OCI-LY7 (cell line): ENCODE data around the gene YBX2. TPM values are rescaled to one million over a fixed set of nuclear protein-coding genes. Genes with fewer than 3 reads are reported as not detected.
A peak's percentile ranks its signal among the peaks of the same experiment; 100 is the strongest.

Source experiments
- BruUV-seq: library from RNA; stranded (reverse); fragments of 400-500 nt; replicated peaks from 2 replicates; lab custom pipeline; 2021; lab: Mats Ljungman, UMichigan
- CTCF ChIA-PET: fragments of 300-600 bp; sonication (Branson Sonifier 250); formaldehyde crosslinking; loops from one replicate; lab custom pipeline; 2022; ENCODE audit warnings: antibody characterized with exemption; ENCODE audit not compliant: unreplicated experiment; lab: Charles Lee
- POLR2A ChIA-PET: fragments of 300-600 bp; sonication (Branson Sonifier 250); formaldehyde crosslinking; loops from one replicate; lab custom pipeline; 2022; ENCODE audit warnings: antibody characterized with exemption; lab: Charles Lee
- DNase-seq: peaks from one replicate; pipeline ENCODE4 v3.0.0-alpha.2; 2015; ENCODE audit warnings: low spot score
- H2AFZ ChIP-seq: fragments of 200-600 bp; sonication (generic), shearing (Covaris generic); 2 replicates; pipeline ENCODE4 v1.6.1; 2014; ENCODE audit warnings: mild to moderate bottlenecking, antibody characterized with exemption, low read length, moderate library complexity
- H3K27ac ChIP-seq: fragments of 200-600 bp; sonication (generic); 2 replicates; pipeline ENCODE4 v1.5.1; 2014; ENCODE audit warnings: mixed run types, low read depth, mild to moderate bottlenecking, moderate library complexity, low read length, inconsistent platforms; ENCODE audit not compliant: poor library complexity, severe bottlenecking
- H3K36me3 ChIP-seq: fragments of 200-600 bp; sonication (generic); 2 replicates; pipeline ENCODE4 v1.6.1; 2014; ENCODE audit warnings: mild to moderate bottlenecking, antibody characterized with exemption, low read length, moderate library complexity, mixed read lengths; ENCODE audit not compliant: insufficient read depth
- H3K4me1 ChIP-seq: fragments of 200-600 bp; sonication (generic); 2 replicates; pipeline ENCODE4 v1.5.1; 2014; ENCODE audit warnings: mild to moderate bottlenecking, low read length; ENCODE audit not compliant: insufficient read depth, poor library complexity, severe bottlenecking
- H3K4me2 ChIP-seq: fragments of 200-600 bp; sonication (generic); 2 replicates; pipeline ENCODE4 v1.6.1; 2014; ENCODE audit warnings: mild to moderate bottlenecking, low read length
- H3K4me3 ChIP-seq: fragments of 200-600 bp; sonication (generic); 2 replicates; pipeline ENCODE4 v1.5.1; 2014; ENCODE audit warnings: mild to moderate bottlenecking, low read depth, low read length; ENCODE audit not compliant: poor library complexity, severe bottlenecking
- H3K79me2 ChIP-seq: fragments of 200-600 bp; sonication (generic); 2 replicates; pipeline ENCODE4 v1.6.1; 2016; ENCODE audit warnings: low read depth, mild to moderate bottlenecking, low read length, moderate library complexity, mixed read lengths; ENCODE audit not compliant: insufficient read depth
- H3K9me2 ChIP-seq: fragments of 200-600 bp; sonication (generic); 2 replicates; pipeline ENCODE4 v1.6.1; 2016; ENCODE audit warnings: mild to moderate bottlenecking, low read length, mixed read lengths; ENCODE audit not compliant: insufficient read depth
- H3K9me3 ChIP-seq: fragments of 200-600 bp; sonication (generic); 2 replicates; pipeline ENCODE4 v1.6.1; 2014; ENCODE audit warnings: mild to moderate bottlenecking, mixed run types, low read length, mixed read lengths
- H4K20me1 ChIP-seq: fragments of 200-600 bp; sonication (generic); 2 replicates; pipeline ENCODE4 v1.6.1; 2014; ENCODE audit warnings: mild to moderate bottlenecking, antibody characterized with exemption, low read length, moderate library complexity, mixed read lengths; ENCODE audit not compliant: insufficient read depth
- CTCF ChIP-seq: fragments of 200-600 bp; sonication (generic); conservative IDR thresholded peaks from 2 replicates; pipeline ENCODE4 v1.5.1; 2014; ENCODE audit warnings: mild to moderate bottlenecking, antibody characterized with exemption, low read length, moderate library complexity, mixed read lengths
- EZH2phosphoT487 ChIP-seq: fragments of 200-600 bp; sonication (generic); IDR thresholded peaks from 2 replicates; pipeline ENCODE4 v1.6.1; 2018; ENCODE audit warnings: low read depth, borderline replicate concordance, mild to moderate bottlenecking, mixed run types, antibody characterized with exemption, low read length, moderate library complexity, mixed read lengths
- intact Hi-C: fragments of 100-400 bp; cut with micrococcal nuclease; formaldehyde crosslinking; loops from one replicate; pipeline ENCODE4 v1.10.0; 2022; ENCODE audit not compliant: unreplicated experiment
- total RNA-seq, 2 experiments: library from RNA; depleted of rRNA in 1 of 2; stranded (reverse); fragments of >200 nt in 1 of 2; shearing (Covaris generic) in 1 of 2; gene quantifications; 2 replicates each; pipeline ENCODE4 v1.2.3, GENCODE V29; 2014 to 2022

YBX2 gene
- total RNA-seq, 2 experiments from 2014 or later = 6.7 to 9.8 TPM

GRCh38 chr17:7241783-7242716 lies 52.4 kb downstream of the YBX2 start, which contains the start of gene GABARAP:
Gene GABARAP, minus strand, starts transcription at chr17:7242449. Its CDS starts 119 bp downstream, at chr17:7242330.
- H3K9me3 ChIP-seq = no peaks in the 10 kb centered on the region
- ChIA-PET CTCF (interaction anchor here (0.6 kb wide), 1 partner anchor 242 kb away, joined by 4 read pairs; the partner anchor contains the start of gene POLR2A), POLR2A (interaction anchor here (0.7 to 1.3 kb wide), 4 partner anchors 9 to 23 kb away, joined by 3 to 7 read pairs (median 4); partner anchors contain the start of genes ACADVL and DLG4)
- peak; percentile 94 for DNase-seq
- intact Hi-C loops = loop anchor here (5.0 kb wide), 1 partner anchor 330 kb away; no protein-coding TSS in a partner anchor
- no TSS peak for BruUV-seq
- peak within 1 kb of the TSS; percentile 93 for H3K4me2 ChIP-seq
- H2AFZ ChIP-seq = peak within 1 kb of the TSS; percentile 42; the same call in 1 of the 2 replicates
- 0 out of 2 replicates have a peak, but pooled peaks cover 5% of the 10 kb centered on the region for H4K20me1 ChIP-seq
- H3K9me2 ChIP-seq = no peaks in the 10 kb centered on the region
- H3K27ac ChIP-seq = peak within 1 kb of the TSS; percentile 72
- H3K36me3 ChIP-seq = peaks cover 59% of the 10 kb centered on the region
- H3K4me1 ChIP-seq = peaks cover 37% of the 10 kb centered on the region
- peak within 1 kb of the TSS; percentile 86 for H3K4me3 ChIP-seq
- TF ChIP-seq EZH2phosphoT487 (no peak), CTCF (no peak)
- H3K79me2 ChIP-seq = peaks cover 31% of the 10 kb centered on the region

GRCh38 chr17:7241090-7241733 lies 53.2 kb downstream of the YBX2 start:
- peak overlapping the region; percentile 93 for H3K4me2 ChIP-seq
- H3K9me2 ChIP-seq = no peaks in the 10 kb centered on the region
- CTCF ChIA-PET = no interaction called here
- no peak for TF ChIP-seq CTCF
- TF ChIP-seq EZH2phosphoT487 = no peak
- peaks cover 31% of the 10 kb centered on the region for H3K79me2 ChIP-seq
- no peak overlapping the region for H2AFZ ChIP-seq
- intact Hi-C loops = loop anchor here (5.0 kb wide), 1 partner anchor 331 kb away; no protein-coding TSS in a partner anchor
- 0 out of 2 replicates have a peak, but pooled peaks cover 8% of the 10 kb centered on the region for H4K20me1 ChIP-seq
- H3K4me1 ChIP-seq = peaks cover 43% of the 10 kb centered on the region
- H3K4me3 ChIP-seq = peak overlapping the region; percentile 86
- no peak for DNase-seq
- H3K27ac ChIP-seq = peak overlapping the region; percentile 72
- POLR2A ChIA-PET = interaction anchor here (1.3 kb wide), 1 partner anchor 9 kb away, joined by 3 read pairs; no protein-coding TSS in a partner anchor
- peaks cover 59% of the 10 kb centered on the region for H3K36me3 ChIP-seq
- H3K9me3 ChIP-seq = no peaks in the 10 kb centered on the region
- BruUV-seq = no TSS peak
